Tongue (tissue), 3 donors: Measurements from ENCODE around the gene ACAP2. TPM values are rescaled to one million over a fixed set of nuclear protein-coding genes. Genes with fewer than 3 reads are reported as not detected.
"Not testable (repeated sequence)": the region's sequence is repeated elsewhere in the genome, so short reads cannot be mapped to it uniquely, and the experiment has no call there.

Experiments used
- DNase-seq: peaks from one replicate; pipeline ENCODE4 v3.0.0-alpha.2; 2015
- small RNA-seq: library from RNA; depleted of rRNA; stranded (forward); fragments of <200 nt; gene quantifications from one replicate; pipeline ENCODE3, GENCODE V24; 2014; ENCODE audit warnings: low replicate concordance
- total RNA-seq: library from RNA; depleted of rRNA; stranded (reverse); fragments of >200 nt; gene quantifications from one replicate; pipeline ENCODE4 v1.2.3, GENCODE V29; 2014

The ACAP2 gene
- total RNA-seq, 1 donor from 2014 or later: 78.6 TPM

GRCh38 chr3:195241592-195242355 is 201.0 kb downstream of the ACAP2 start:
- DNase-seq: no peak

- DNase-seq: no peak
Measured at GRCh38 chr3:195240939-195241338, 201.9 kb downstream of the ACAP2 start.

- DNase-seq: no peak
Measured at GRCh38 chr3:195240171-195240701, 202.6 kb downstream of the ACAP2 start.

- no peak for DNase-seq
Measured at GRCh38 chr3:195239121-195239520, 203.7 kb downstream of the ACAP2 start.

GRCh38 chr3:195238586-195239118 is 204.2 kb downstream of the ACAP2 start:
- DNase-seq: peak; percentile 72

GRCh38 chr3:195238081-195238571 is 204.7 kb downstream of the ACAP2 start:
- no peak for DNase-seq

- no peak for DNase-seq
Measured at GRCh38 chr3:195236801-195237570, 205.8 kb downstream of the ACAP2 start.

GRCh38 chr3:195236076-195236798 is 206.6 kb downstream of the ACAP2 start:
- no peak for DNase-seq

GRCh38 chr3:195230244-195230643 is 212.6 kb downstream of the ACAP2 start:
- DNase-seq: no peak

GRCh38 chr3:195228886-195229285 is 213.9 kb downstream of the ACAP2 start:
- DNase-seq: not testable (repeated sequence)

- no peak for DNase-seq
Measured at GRCh38 chr3:195227871-195228270, 214.9 kb downstream of the ACAP2 start.

GRCh38 chr3:195226900-195227447 is 215.8 kb downstream of the ACAP2 start:
- no peak for DNase-seq

GRCh38 chr3:195226445-195226844 is 216.4 kb downstream of the ACAP2 start:
- DNase-seq: no peak

GRCh38 chr3:195224980-195225580 is 217.7 kb downstream of the ACAP2 start:
- no peak for DNase-seq

Small RNA genes within 50 kb of the gene (small RNA-seq; reads per million reads assigned to genes)
- gene RF00019: not detected

Other genes starting within 250 kb of the ACAP2 start
- 29.5 TPM for gene XXYLT1, start 171.9 kb downstream of the ACAP2 start, total RNA-seq
- 92.1 TPM for gene PPP1R2, start 100.3 kb upstream of the ACAP2 start, total RNA-seq
- gene APOD, start 140.9 kb upstream of the ACAP2 start, total RNA-seq: 34.5 TPM